MCF 10A (cell line): ENCODE measurements around the gene OR51S1. TPM values are rescaled to one million over a fixed set of nuclear protein-coding genes. Genes with fewer than 3 reads are reported as not detected.

Source experiments
- BruUV-seq: library from RNA; stranded (reverse); fragments of 400-500 nt; replicated peaks from 2 replicates; lab custom pipeline; 2021; lab: Mats Ljungman, UMichigan
- CTCF ChIA-PET: fragments of 300-600 bp; sonication (Branson Sonifier 250); formaldehyde crosslinking; extraction: SDS; loops from one replicate; lab custom pipeline; 2021; ENCODE audit warnings: antibody characterized with exemption, inconsistent platforms; lab: Yijun Ruan, JAX
- POLR2A ChIA-PET: fragments of 300-600, 350-650 bp; sonication (Branson Sonifier 250); formaldehyde crosslinking; extraction: SDS; loops from one replicate; lab custom pipeline; 2020; ENCODE audit warnings: antibody characterized with exemption, inconsistent platforms; lab: Yijun Ruan, JAX
- DNase-seq: peaks from one replicate; pipeline ENCODE4 v3.0.0-alpha.2; 2018; ENCODE audit not compliant: unreplicated experiment
- H3K27ac Mint-ChIP-seq: one replicate; pipeline ENCODE4 v1.8.0; 2022; ENCODE audit warnings: mild to moderate bottlenecking, low read depth, mixed read lengths; ENCODE audit not compliant: unreplicated experiment
- H3K27me3 Mint-ChIP-seq: one replicate; pipeline ENCODE4 v1.8.0; 2022; ENCODE audit warnings: mixed read lengths; ENCODE audit not compliant: insufficient read depth, unreplicated experiment
- H3K36me3 Mint-ChIP-seq: one replicate; pipeline ENCODE4 v1.8.0; 2022; ENCODE audit warnings: mild to moderate bottlenecking, moderate library complexity, mixed read lengths; ENCODE audit not compliant: insufficient read depth, unreplicated experiment
- H3K4me1 Mint-ChIP-seq: one replicate; pipeline ENCODE4 v1.8.0; 2022; ENCODE audit warnings: mixed read lengths; ENCODE audit not compliant: insufficient read depth, unreplicated experiment
- H3K4me3 Mint-ChIP-seq: one replicate; pipeline ENCODE4 v1.8.0; 2022; ENCODE audit warnings: mild to moderate bottlenecking, moderate library complexity, mixed read lengths; ENCODE audit not compliant: unreplicated experiment
- H3K9me3 Mint-ChIP-seq: one replicate; pipeline ENCODE4 v1.8.0; 2022; ENCODE audit warnings: mixed read lengths; ENCODE audit not compliant: unreplicated experiment
- intact Hi-C: fragments of 100-400 bp; cut with micrococcal nuclease; formaldehyde crosslinking; loops from 2 replicates; pipeline ENCODE4 v1.14.1; 2022
- total RNA-seq: library from RNA; stranded (reverse); gene quantifications from 2 replicates; pipeline ENCODE4 v1.2.3, GENCODE V29; 2022
- TF ChIP-seq, protein P1 (sequence below): fragments of 200-600 bp; IDR thresholded peaks from one replicate; pipeline ENCODE4 v1.8.0; 2022; ENCODE audit warnings: antibody characterized with exemption, mild to moderate bottlenecking; ENCODE audit not compliant: unreplicated experiment

The OR51S1 gene
- total RNA-seq, 1 experiment from 2014 or later, result not detected

DNA sequence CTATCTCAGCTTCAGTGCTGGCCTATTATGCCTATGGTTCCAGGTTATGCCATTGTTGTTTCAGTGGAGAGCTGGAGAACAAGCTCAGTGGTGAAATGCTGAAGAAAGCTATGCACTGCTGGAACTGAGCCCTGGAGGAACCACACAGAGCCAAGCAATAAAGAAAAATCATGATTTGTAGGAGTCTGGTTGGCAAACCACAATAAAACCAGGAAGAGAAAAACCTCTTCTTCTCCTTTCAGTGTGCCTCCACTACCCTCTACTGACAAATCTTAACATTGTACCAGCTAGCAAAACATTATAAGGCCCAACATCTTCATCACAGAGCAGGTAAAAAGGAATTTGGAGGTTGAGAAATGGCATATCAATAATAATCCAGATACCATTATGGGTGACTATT, 22.6 kb downstream of the OR51S1 start:
- TF ChIP-seq, protein P1, sequence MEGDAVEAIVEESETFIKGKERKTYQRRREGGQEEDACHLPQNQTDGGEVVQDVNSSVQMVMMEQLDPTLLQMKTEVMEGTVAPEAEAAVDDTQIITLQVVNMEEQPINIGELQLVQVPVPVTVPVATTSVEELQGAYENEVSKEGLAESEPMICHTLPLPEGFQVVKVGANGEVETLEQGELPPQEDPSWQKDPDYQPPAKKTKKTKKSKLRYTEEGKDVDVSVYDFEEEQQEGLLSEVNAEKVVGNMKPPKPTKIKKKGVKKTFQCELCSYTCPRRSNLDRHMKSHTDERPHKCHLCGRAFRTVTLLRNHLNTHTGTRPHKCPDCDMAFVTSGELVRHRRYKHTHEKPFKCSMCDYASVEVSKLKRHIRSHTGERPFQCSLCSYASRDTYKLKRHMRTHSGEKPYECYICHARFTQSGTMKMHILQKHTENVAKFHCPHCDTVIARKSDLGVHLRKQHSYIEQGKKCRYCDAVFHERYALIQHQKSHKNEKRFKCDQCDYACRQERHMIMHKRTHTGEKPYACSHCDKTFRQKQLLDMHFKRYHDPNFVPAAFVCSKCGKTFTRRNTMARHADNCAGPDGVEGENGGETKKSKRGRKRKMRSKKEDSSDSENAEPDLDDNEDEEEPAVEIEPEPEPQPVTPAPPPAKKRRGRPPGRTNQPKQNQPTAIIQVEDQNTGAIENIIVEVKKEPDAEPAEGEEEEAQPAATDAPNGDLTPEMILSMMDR, result no peak
- DNase-seq, result no peak
- intact Hi-C loops, result loop anchor here (2.0 to 10.0 kb wide), 2 partner anchors 190 to 642 kb away; partner anchors contain the start of gene OR51D1
- no peak overlapping the region for H3K27ac Mint-ChIP-seq
- BruUV-seq, result no TSS peak
- ChIA-PET POLR2A (interaction anchor here (0.6 kb wide), 1 partner anchor 221 kb away, joined by 3 read pairs; no protein-coding TSS in a partner anchor), CTCF (interaction anchor here (1.2 to 2.9 kb wide), 2 partner anchors 190 to 261 kb away, joined by 3 to 21 read pairs; partner anchors contain the start of gene OR51D1)
- H3K27me3 Mint-ChIP-seq, result peaks cover 12% of the 10 kb centered on the region
- no peaks in the 10 kb centered on the region for H3K9me3 Mint-ChIP-seq
- no peak overlapping the region for H3K4me3 Mint-ChIP-seq
- H3K36me3 Mint-ChIP-seq, result no peaks in the 10 kb centered on the region
- no peaks in the 10 kb centered on the region for H3K4me1 Mint-ChIP-seq

DNA sequence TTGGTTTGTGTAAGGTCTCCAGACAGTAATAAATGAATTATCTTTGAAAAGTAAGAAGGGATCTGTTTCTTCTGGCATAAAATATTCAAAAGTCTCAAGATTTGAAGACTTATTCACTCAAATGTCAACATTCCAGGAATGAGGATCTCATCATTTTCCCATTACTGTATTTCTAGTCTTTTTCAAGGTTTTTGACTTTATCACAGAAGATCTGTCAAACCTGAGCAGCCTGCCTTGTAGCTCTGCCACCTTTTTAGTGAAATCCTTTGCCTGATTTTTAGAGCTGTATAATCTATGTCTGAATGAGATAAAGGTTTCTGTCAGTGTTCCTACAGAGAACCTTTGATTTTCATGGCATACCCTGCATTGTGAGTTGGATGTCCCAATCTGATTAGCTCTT, 23.9 kb downstream of the OR51S1 start:
- H3K4me3 Mint-ChIP-seq, result no peak overlapping the region
- ChIA-PET CTCF (interaction anchor here (2.9 kb wide), 1 partner anchor 188 kb away, joined by 21 read pairs; the partner anchor contains the start of gene OR51D1), POLR2A (no interaction called here)
- H3K36me3 Mint-ChIP-seq, result no peaks in the 10 kb centered on the region
- TF ChIP-seq, protein P1, result no peak
- BruUV-seq, result no TSS peak
- DNase-seq, result no peak
- H3K4me1 Mint-ChIP-seq, result peaks cover 6% of the 10 kb centered on the region
- intact Hi-C loops, result loop anchor here (10.0 kb wide), 1 partner anchor 640 kb away; no protein-coding TSS in a partner anchor
- H3K27me3 Mint-ChIP-seq, result peaks cover 25% of the 10 kb centered on the region
- no peaks in the 10 kb centered on the region for H3K9me3 Mint-ChIP-seq
- H3K27ac Mint-ChIP-seq, result no peak overlapping the region

DNA sequence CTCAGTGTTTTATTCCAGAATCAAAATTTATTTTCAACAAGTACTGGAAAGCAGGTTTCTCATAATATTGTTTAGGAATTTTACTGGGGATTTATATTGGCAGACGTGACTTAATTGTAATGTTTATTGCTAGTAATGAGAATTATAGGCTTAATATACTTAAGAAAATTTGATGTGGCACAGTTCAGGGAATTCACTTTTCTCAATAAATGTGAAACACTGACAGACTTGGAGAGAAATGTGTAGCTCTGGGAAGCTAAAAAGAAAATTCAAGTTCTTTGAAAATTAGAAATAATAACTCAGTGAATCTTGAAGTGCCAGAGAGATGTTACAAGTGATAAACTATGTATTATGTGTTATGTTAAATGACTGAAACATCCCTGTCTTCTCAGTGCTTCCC, 28.0 kb downstream of the OR51S1 start, which contains the start of gene OR51F2:
Gene OR51F2 (plus strand): TSS at position 301 of the 400 bp plus-strand sequence. CDS start 101 bp downstream, outside the sequence.
- Mint-ChIP-seq H3K9me3 (no peaks in the 10 kb centered on the region), H3K4me3 (no peak within 1 kb of the TSS), H3K27me3 (peaks cover 50% of the 10 kb centered on the region), H3K27ac (no peak within 1 kb of the TSS), H3K4me1 (peaks cover 7% of the 10 kb centered on the region), H3K36me3 (no peaks in the 10 kb centered on the region)
- POLR2A ChIA-PET, result no interaction called here
- intact Hi-C loops, result loop anchor here (10.0 kb wide), 1 partner anchor 636 kb away; no protein-coding TSS in a partner anchor
- CTCF ChIA-PET, result no interaction called here
- no TSS peak for BruUV-seq
- DNase-seq, result no peak
- TF ChIP-seq, protein P1, result no peak

DNA sequence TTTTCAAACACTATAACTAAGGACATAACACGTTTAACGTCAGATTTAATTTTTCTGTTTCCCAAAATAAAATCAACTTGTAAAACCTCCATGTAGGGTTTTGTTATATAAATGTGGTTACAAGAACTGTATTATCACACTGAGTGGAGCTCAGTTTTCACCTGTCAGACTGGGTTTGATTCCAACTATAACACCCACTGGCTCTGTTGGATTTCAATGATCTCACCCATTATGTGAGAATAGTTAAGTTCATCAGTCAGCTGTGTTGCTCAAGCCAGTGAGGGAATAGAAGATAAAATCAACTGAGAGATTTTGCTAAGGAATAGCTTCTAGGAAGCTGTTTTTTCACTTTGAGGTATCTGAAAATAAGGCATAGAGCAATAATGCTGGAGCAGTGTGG, 39.8 kb downstream of the OR51S1 start:
- Mint-ChIP-seq H3K9me3 (no peaks in the 10 kb centered on the region), H3K36me3 (no peaks in the 10 kb centered on the region), H3K4me3 (no peak overlapping the region), H3K4me1 (no peaks in the 10 kb centered on the region), H3K27ac (no peak overlapping the region), H3K27me3 (peaks cover 10% of the 10 kb centered on the region)
- no TSS peak for BruUV-seq
- ChIA-PET POLR2A (no interaction called here), CTCF (no interaction called here)
- TF ChIP-seq, protein P1, result no peak
- DNase-seq, result no peak
- intact Hi-C loops, result no loop called here
